PC-3 (cell line): Measurements from ENCODE around the gene TMF1. TPM values are rescaled to one million over a fixed set of nuclear protein-coding genes. Genes with fewer than 3 reads are reported as not detected.

Experiments
- ATAC-seq: fragments of 200-7000 bp; cut with Tn5 transposase; 2 replicates; pipeline ENCODE4 v1.9.1; 2020; ENCODE audit warnings: mild to moderate bottlenecking, moderate library complexity
- BruUV-seq: library from RNA; stranded (reverse); fragments of 400-500 nt; replicated peaks from 2 replicates; lab custom pipeline; 2021; lab: Mats Ljungman, UMichigan
- CTCF ChIA-PET: fragments of 300-600 bp; sonication (Branson Sonifier 250); formaldehyde crosslinking; loops from one replicate; lab custom pipeline; 2022; ENCODE audit warnings: antibody characterized with exemption; lab: Charles Lee
- POLR2A ChIA-PET: fragments of 300-600 bp; sonication (Branson Sonifier 250); formaldehyde crosslinking; loops from one replicate; lab custom pipeline; 2022; ENCODE audit warnings: antibody characterized with exemption; ENCODE audit not compliant: unreplicated experiment; lab: Charles Lee
- DNase-seq: peaks from one replicate; pipeline ENCODE4 v3.0.0-alpha.2; 2015
- H2AFZ ChIP-seq: fragments of 300-600 bp; sonication (generic); 2 replicates; pipeline ENCODE4 v1.6.0; 2016; ENCODE audit warnings: antibody characterized with exemption, low read length
- H3F3A ChIP-seq: fragments of 300-600 bp; sonication (generic); one replicate; pipeline ENCODE4 v1.6.0; 2017; ENCODE audit warnings: antibody characterized with exemption, low read length, control low read depth, mild to moderate bottlenecking; ENCODE audit not compliant: unreplicated experiment
- H3K27ac ChIP-seq: fragments of 300-600 bp; sonication (generic); 2 replicates; pipeline ENCODE4 v1.5.1; 2016; ENCODE audit warnings: mild to moderate bottlenecking, low read length
- H3K27me3 ChIP-seq: fragments of 300-600 bp; sonication (generic); 2 replicates; pipeline ENCODE4 v1.6.1; 2016; ENCODE audit warnings: low read length, mixed read lengths
- H3K36me3 ChIP-seq: fragments of 300-600 bp; sonication (generic); 2 replicates; pipeline ENCODE4 v1.6.1; 2016; ENCODE audit warnings: low read depth, mixed run types, low read length, mixed read lengths
- H3K4me1 ChIP-seq: fragments of 300-600 bp; sonication (generic); 2 replicates; pipeline ENCODE4 v1.5.1; 2016; ENCODE audit warnings: low read length; ENCODE audit not compliant: insufficient read depth
- H3K4me2 ChIP-seq: fragments of 300-600 bp; sonication (generic); 2 replicates; pipeline ENCODE4 v1.6.0; 2016; ENCODE audit warnings: low read length
- H3K4me3 ChIP-seq: fragments of 300-600 bp; sonication (generic); 2 replicates; pipeline ENCODE4 v1.5.1; 2016; ENCODE audit warnings: mild to moderate bottlenecking, low read length, mixed read lengths
- H3K79me2 ChIP-seq: fragments of 300-600 bp; sonication (generic); 2 replicates; pipeline ENCODE4 v1.6.1; 2017; ENCODE audit warnings: low read length, mixed read lengths
- H3K9ac ChIP-seq: fragments of 300-600 bp; sonication (generic); 2 replicates; pipeline ENCODE4 v1.6.0; 2016; ENCODE audit warnings: mild to moderate bottlenecking, low read length
- H3K9me2 ChIP-seq: fragments of 300-600 bp; sonication (generic); replicated peaks from 2 replicates; pipeline ENCODE4 v1.6.1; 2016; ENCODE audit warnings: mixed run types, low read length, mixed read lengths
- H3K9me3 ChIP-seq: fragments of 300-600 bp; sonication (generic); 2 replicates; pipeline ENCODE4 v1.6.1; 2016; ENCODE audit warnings: low read length, mixed read lengths
- H4K20me1 ChIP-seq: fragments of 300-600 bp; sonication (generic); 2 replicates; pipeline ENCODE4 v1.6.1; 2016; ENCODE audit warnings: low read length, mixed read lengths
- CTCF ChIP-seq: fragments of 300-600 bp; sonication (generic); conservative IDR thresholded peaks from 2 replicates; pipeline ENCODE4 v1.5.1; 2017; ENCODE audit warnings: antibody characterized with exemption, low read depth, mild to moderate bottlenecking, low read length
- EZH2 ChIP-seq: fragments of 300-600 bp; sonication (generic); IDR thresholded peaks from one replicate; pipeline ENCODE4 v1.6.1; 2017; ENCODE audit warnings: antibody characterized with exemption, mild to moderate bottlenecking, low read length; ENCODE audit not compliant: unreplicated experiment
- EZH2phosphoT487 ChIP-seq: fragments of 300-600 bp; sonication (generic); IDR thresholded peaks from 2 replicates; pipeline ENCODE4 v1.6.1; 2018; ENCODE audit warnings: mild to moderate bottlenecking, antibody characterized with exemption, low read length, borderline replicate concordance
- intact Hi-C: fragments of 100-400 bp; cut with micrococcal nuclease; formaldehyde crosslinking; loops from 2 replicates; pipeline ENCODE4 v1.9.0; 2023
- total RNA-seq: library from RNA; depleted of rRNA; stranded (reverse); fragments of >200 nt; gene quantifications from 2 replicates; pipeline ENCODE4 v1.2.3, GENCODE V29; 2014

Gene TMF1
- total RNA-seq, 1 experiment from 2014 or later, result 7.2 TPM

GRCh38 chr3:68988740-68989139 lies 63.4 kb downstream of the TMF1 start:
- H3K9me2 ChIP-seq, result no peaks in the 10 kb centered on the region
- BruUV-seq, result no TSS peak
- ATAC-seq (no peak), DNase-seq (no peak)
- no peak overlapping the region for H3K4me3 ChIP-seq
- no peaks in the 10 kb centered on the region for H3K27me3 ChIP-seq
- no peaks in the 10 kb centered on the region for H3K4me1 ChIP-seq
- no peak for TF ChIP-seq EZH2phosphoT487
- CTCF ChIA-PET, result no interaction called here
- H3F3A ChIP-seq, result no peaks in the 10 kb centered on the region
- H4K20me1 ChIP-seq, result no peaks in the 10 kb centered on the region
- no peaks in the 10 kb centered on the region for H3K9me3 ChIP-seq
- H3K27ac ChIP-seq, result no peak overlapping the region
- no peak overlapping the region for H3K4me2 ChIP-seq
- POLR2A ChIA-PET, result no interaction called here
- H2AFZ ChIP-seq, result no peak overlapping the region
- H3K9ac ChIP-seq, result no peak overlapping the region
- no peaks in the 10 kb centered on the region for H3K36me3 ChIP-seq
- intact Hi-C loops, result no loop called here
- no peaks in the 10 kb centered on the region for H3K79me2 ChIP-seq

GRCh38 chr3:68987322-68987721 lies 64.8 kb downstream of the TMF1 start:
- CTCF ChIA-PET, result no interaction called here
- intact Hi-C loops, result no loop called here
- BruUV-seq, result no TSS peak

GRCh38 chr3:68986496-68987208 lies 65.5 kb downstream of the TMF1 start:
- Histone ChIP-seq H2AFZ (no peak overlapping the region), H3K9me3 (no peaks in the 10 kb centered on the region)

More at GRCh38 chr3:68987322-68987721, 64.8 kb downstream of the TMF1 start:
- Histone ChIP-seq H4K20me1 (no peaks in the 10 kb centered on the region), H3K4me1 (no peaks in the 10 kb centered on the region), H2AFZ (no peak overlapping the region), H3K9ac (no peak overlapping the region), H3K4me2 (no peak overlapping the region), H3K79me2 (no peaks in the 10 kb centered on the region), H3K27ac (no peak overlapping the region), H3F3A (no peaks in the 10 kb centered on the region), H3K9me3 (no peaks in the 10 kb centered on the region), H3K27me3 (no peaks in the 10 kb centered on the region), H3K4me3 (no peak overlapping the region), H3K9me2 (no peaks in the 10 kb centered on the region), H3K36me3 (no peaks in the 10 kb centered on the region)
- TF ChIP-seq EZH2phosphoT487 (no peak), EZH2 (no peak), CTCF (no peak)
- no peak for DNase-seq
- POLR2A ChIA-PET, result no interaction called here
- no peak for ATAC-seq

More at GRCh38 chr3:68986496-68987208, 65.5 kb downstream of the TMF1 start:
- no peaks in the 10 kb centered on the region for H3K4me1 ChIP-seq
- intact Hi-C loops, result no loop called here
- H3K9me2 ChIP-seq, result no peaks in the 10 kb centered on the region
- ChIA-PET CTCF (no interaction called here), POLR2A (no interaction called here)
- no peaks in the 10 kb centered on the region for H3K27me3 ChIP-seq
- DNase-seq, result no peak
- H3K4me3 ChIP-seq, result no peak overlapping the region
- no peak overlapping the region for H3K27ac ChIP-seq
- no peak overlapping the region for H3K4me2 ChIP-seq
- no peaks in the 10 kb centered on the region for H3K79me2 ChIP-seq
- no peaks in the 10 kb centered on the region for H3K36me3 ChIP-seq
- no TSS peak for BruUV-seq
- no peaks in the 10 kb centered on the region for H3F3A ChIP-seq
- no peak overlapping the region for H3K9ac ChIP-seq
- ATAC-seq, result no peak
- TF ChIP-seq EZH2phosphoT487 (no peak), EZH2 (no peak), CTCF (no peak)
- H4K20me1 ChIP-seq, result no peaks in the 10 kb centered on the region
